Fibroblast of skin of scalp (primary cell): ENCODE data around the gene ANKS6.

Experiments
- DNase-seq: peaks from one replicate; pipeline ENCODE4 v3.0.0-alpha.2; 2013

Gene ANKS6

GRCh38 chr9:98790842-98791607, 5.3 kb downstream of the ANKS6 start:
- DNase-seq = peak; percentile 95

- DNase-seq = no peak
Observed at GRCh38 chr9:98790134-98790841, 6.1 kb downstream of the ANKS6 start.

- DNase-seq = no peak
Observed at GRCh38 chr9:98789483-98790133, 6.7 kb downstream of the ANKS6 start.

- no peak for DNase-seq
Observed at GRCh38 chr9:98787766-98788335, 8.5 kb downstream of the ANKS6 start.

- DNase-seq = no peak
Observed at GRCh38 chr9:98786750-98787510, 9.4 kb downstream of the ANKS6 start.

GRCh38 chr9:98784831-98785806, 11.2 kb downstream of the ANKS6 start:
- no peak for DNase-seq

GRCh38 chr9:98783518-98784226, 12.7 kb downstream of the ANKS6 start:
- DNase-seq = no peak

GRCh38 chr9:98781588-98782383, 14.6 kb downstream of the ANKS6 start:
- no peak for DNase-seq

GRCh38 chr9:98780059-98780749, 16.2 kb downstream of the ANKS6 start:
- no peak for DNase-seq

- DNase-seq = no peak
Observed at GRCh38 chr9:98778711-98779530, 17.4 kb downstream of the ANKS6 start.

- DNase-seq = no peak
Observed at GRCh38 chr9:98778251-98778650, 18.1 kb downstream of the ANKS6 start.

- DNase-seq = no peak
Observed at GRCh38 chr9:98777618-98778017, 18.7 kb downstream of the ANKS6 start.

GRCh38 chr9:98775831-98776441, 20.4 kb downstream of the ANKS6 start:
- DNase-seq = peak; percentile 68

GRCh38 chr9:98774746-98775145, 21.6 kb downstream of the ANKS6 start:
- peak; percentile 19 for DNase-seq

GRCh38 chr9:98773721-98774120, 22.6 kb downstream of the ANKS6 start:
- no peak for DNase-seq

- DNase-seq = no peak
Observed at GRCh38 chr9:98772364-98773155, 23.8 kb downstream of the ANKS6 start.
